ENCODE results near the gene EPHA4. TPM values are rescaled to one million over a fixed set of nuclear protein-coding genes. Genes with fewer than 3 reads are reported as not detected.

EPHA4 gene
- total and polyA plus RNA-seq, 11 donors, result 4.2 to 35.2 (median 19.5) TPM

GRCh38 chr2:221573430-221574230, 1.5 kb upstream of the EPHA4 start:
- Histone ChIP-seq H3K4me1 (peaks cover 0 to 38% (median 16%) of the 10 kb centered on the region in 12 donors), H3K36me3 (no peaks in the 10 kb centered on the region), H3K4me3 (peak overlapping the region; percentile 58 to 89 (median 76)), H3K9me3 (no peaks in the 10 kb centered on the region), H3K27ac (peak overlapping the region; percentile 72 to 94 (median 86)), H3K27me3 (peaks cover 0 to 53% (median 2%) of the 10 kb centered on the region in 9 donors)
- TF ChIP-seq POLR2A (IDR thresholded peaks at IDR 0.05), result no peak
- peak; percentile 93 to 99 (median 98) for TF ChIP-seq CTCF (IDR thresholded peaks at IDR 0.05)
- DNase-seq, result peak; percentile 81 to 92 (median 86)
- whole genome bisulfite sequencing, 4 donors, result 0% methylated on average over 27 to 63 of the region's 63 CpGs
- intact Hi-C loops (cut with DNase I), result loop anchor here (1.0 to 10.0 kb wide), 27 partner anchors 46 to 1839 kb away; no protein-coding TSS in a partner anchor
- peak; percentile 69 to 85 (median 82) for ATAC-seq

GRCh38 chr2:221572821-221573429, 821 bp upstream of the EPHA4 start:
- peaks cover 0 to 3% (median 0%) of the 10 kb centered on the region in 9 donors for H3K36me3 ChIP-seq
- DNase-seq (peak in 4 of 5 donors; percentile 51 to 80 (median 56)), ATAC-seq (peak; percentile 36 to 63 (median 54))
- TF ChIP-seq CTCF (IDR thresholded peaks at IDR 0.05), result no peak
- peak in 1 of 2 donors; percentile 34 for TF ChIP-seq POLR2A (IDR thresholded peaks at IDR 0.05)
- peak overlapping the region; percentile 58 to 89 (median 76) for H3K4me3 ChIP-seq
- H3K4me1 ChIP-seq, result peaks cover 0 to 40% (median 16%) of the 10 kb centered on the region in 12 donors
- no peaks in the 10 kb centered on the region for H3K9me3 ChIP-seq
- peaks cover 0 to 60% (median 4%) of the 10 kb centered on the region in 9 donors for H3K27me3 ChIP-seq
- H3K27ac ChIP-seq, result peak overlapping the region; percentile 72 to 94 (median 86)
- 1% methylated on average over 22 to 42 of the region's 42 CpGs for WGBS, 4 donors
- intact Hi-C loops (cut with DNase I), result loop anchor here (1.0 to 10.0 kb wide), 26 partner anchors 46 to 1838 kb away; no protein-coding TSS in a partner anchor

GRCh38 chr2:221571551-221572218, 419 bp downstream of the EPHA4 start:
- H3K36me3 ChIP-seq, result peaks cover 0 to 4% (median 0%) of the 10 kb centered on the region in 9 donors
- H3K4me3 ChIP-seq, result peak overlapping the region; percentile 58 to 89 (median 76)
- peak overlapping the region; percentile 72 to 92 (median 84) for H3K27ac ChIP-seq
- H3K27me3 ChIP-seq, result peaks cover 0 to 68% (median 4%) of the 10 kb centered on the region in 9 donors
- 0 to 1% (median 0%) methylated on average over 56 to 61 of the region's 61 CpGs for WGBS, 4 donors
- intact Hi-C loops (cut with DNase I), result loop anchor here (2.0 to 10.0 kb wide), 24 partner anchors 44 to 1837 kb away; no protein-coding TSS in a partner anchor
- DNase-seq, result peak in 4 of 5 donors; percentile 41 to 68 (median 48)
- peak in 2 of 4 donors; percentile 1 to 10 for ATAC-seq
- H3K4me1 ChIP-seq, result peaks cover 0 to 47% (median 21%) of the 10 kb centered on the region in 12 donors
- TF ChIP-seq CTCF (IDR thresholded peaks at IDR 0.05), result no peak
- TF ChIP-seq POLR2A (IDR thresholded peaks at IDR 0.05), result no peak
- H3K9me3 ChIP-seq, result no peaks in the 10 kb centered on the region
